Measurements from ENCODE around the gene GRB7. TPM values are rescaled to one million over a fixed set of nuclear protein-coding genes. Genes with fewer than 3 reads are reported as not detected.
"Not testable (repeated sequence)": the region's sequence is repeated elsewhere in the genome, so short reads cannot be mapped to it uniquely, and the experiment has no call there.

GRB7 gene
- total RNA-seq, 1 experiment from 2014 or later, result 1.7 TPM

- DNase-seq (ENCODE audit: extremely low read depth, low read depth), result no peak
Measured at GRCh38 chr17:39750131-39751015, 12.6 kb downstream of the GRB7 start.

- DNase-seq (ENCODE audit: extremely low read depth, low read depth), result no peak
Measured at GRCh38 chr17:39751016-39751543, 13.3 kb downstream of the GRB7 start.

- DNase-seq (ENCODE audit: extremely low read depth, low read depth), result no peak
Measured at GRCh38 chr17:39751637-39752036, 13.9 kb downstream of the GRB7 start.

DNA sequence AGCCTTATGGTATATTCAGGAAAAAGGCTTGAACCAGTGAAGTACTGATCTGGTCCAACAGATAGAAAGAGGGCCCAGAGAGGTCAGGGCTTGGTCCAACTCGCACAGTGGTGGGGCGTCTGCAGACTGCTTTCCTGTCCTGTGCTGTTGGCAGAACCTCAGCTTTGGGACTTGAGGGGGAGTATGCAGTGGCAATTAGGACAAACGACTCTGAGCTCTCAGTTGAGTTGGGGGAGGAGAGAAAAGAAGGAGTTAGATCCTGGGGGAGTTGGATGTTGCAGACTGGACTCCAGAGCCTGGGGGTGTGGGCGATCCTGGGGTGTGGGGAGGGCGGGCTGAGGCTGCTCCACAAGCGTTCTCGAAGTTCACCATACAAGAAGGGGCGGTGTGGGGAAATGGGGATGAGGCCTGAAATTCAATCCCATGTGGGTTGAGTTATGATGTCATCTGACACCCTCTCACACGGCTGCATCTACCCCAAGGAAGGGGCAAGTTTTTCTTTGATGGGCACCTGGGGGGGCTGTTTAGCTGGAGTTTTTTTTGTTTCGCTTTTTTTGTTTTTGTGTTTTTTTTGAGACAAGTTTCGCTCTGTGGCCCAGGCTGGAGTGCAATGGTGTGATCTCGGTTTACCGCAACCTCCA, 14.6 kb downstream of the GRB7 start:
- no peak for DNase-seq (ENCODE audit: extremely low read depth, low read depth)

- DNase-seq (ENCODE audit: extremely low read depth, low read depth), result no peak
Measured at GRCh38 chr17:39753514-39754160, 15.9 kb downstream of the GRB7 start.

DNA sequence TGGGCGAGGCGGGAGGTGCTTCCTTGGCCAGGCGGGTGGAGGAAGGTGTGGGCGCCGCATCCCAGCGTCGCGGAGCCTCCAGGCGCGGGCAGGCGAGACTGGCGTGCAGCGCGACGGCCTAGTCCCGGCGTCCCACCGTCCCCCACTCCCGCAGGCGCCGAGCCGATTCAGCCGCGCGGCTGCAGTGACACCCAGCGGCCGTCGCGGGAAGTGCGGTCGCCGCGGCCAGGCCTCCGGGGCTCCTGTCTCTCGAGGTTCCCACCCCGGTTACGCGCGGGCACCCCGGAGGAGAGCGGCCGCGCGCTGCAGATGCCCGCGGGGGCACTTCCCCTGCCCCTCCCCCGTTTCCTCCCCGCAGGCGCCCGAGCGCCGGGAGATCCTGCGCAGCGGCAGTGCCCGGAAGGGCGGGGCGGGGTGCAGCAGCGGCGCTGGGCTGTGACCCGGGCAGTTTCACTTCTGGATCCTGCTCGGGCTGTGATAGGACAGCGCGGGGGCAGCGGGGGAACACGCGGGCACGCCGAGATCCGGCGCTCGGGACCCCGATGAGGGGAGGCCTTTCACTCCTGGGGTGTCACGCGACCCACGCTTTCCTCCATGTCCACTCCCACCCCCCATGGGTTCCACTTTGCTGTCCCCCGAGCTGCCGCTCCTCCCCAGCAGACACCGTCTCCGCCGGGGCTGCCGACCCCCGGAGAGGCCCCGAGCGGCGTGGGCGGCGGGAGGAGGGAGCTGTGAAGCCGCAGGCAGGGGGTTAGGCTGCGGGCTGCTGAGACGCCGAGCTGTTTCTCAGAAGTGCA, 16.6 kb downstream of the GRB7 start:
- peak; percentile 93 for DNase-seq (ENCODE audit: extremely low read depth, low read depth)

DNA sequence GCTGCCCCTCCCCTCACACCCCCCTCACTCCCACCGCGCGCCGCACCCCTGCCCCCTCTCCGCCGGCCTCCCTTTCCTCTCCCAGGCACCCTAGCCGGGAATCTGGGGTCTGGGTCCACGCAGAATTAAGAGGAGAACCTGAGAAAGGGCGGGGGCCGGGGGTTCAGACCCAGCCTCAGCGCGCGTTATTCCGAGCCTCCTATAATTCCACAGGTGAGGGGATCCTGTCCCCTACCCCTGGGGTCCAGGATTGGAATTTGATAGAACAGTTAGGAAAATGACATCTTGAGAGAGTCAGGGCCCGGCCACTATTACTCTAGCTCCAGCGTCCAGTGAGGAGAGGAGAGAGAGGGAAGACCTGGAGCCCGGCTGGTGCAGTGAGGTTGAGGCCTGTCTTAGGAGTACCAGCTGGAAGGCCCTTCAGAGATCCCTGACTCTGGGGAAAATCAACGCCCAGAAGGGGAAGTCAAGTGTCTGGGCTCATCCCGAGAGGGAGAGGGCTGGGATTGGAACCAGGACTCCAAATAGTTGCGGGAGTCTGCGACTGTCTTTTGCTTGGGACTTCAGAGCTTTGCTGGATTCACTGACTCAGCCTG, 17.3 kb downstream of the GRB7 start:
- no peak for DNase-seq (ENCODE audit: extremely low read depth, low read depth)

- no peak for DNase-seq (ENCODE audit: extremely low read depth, low read depth)
Measured at GRCh38 chr17:39755554-39756379, 18.0 kb downstream of the GRB7 start.

GRCh38 chr17:39756380-39757079, 18.8 kb downstream of the GRB7 start:
- no peak for DNase-seq (ENCODE audit: extremely low read depth, low read depth)

GRCh38 chr17:39757176-39757662, 19.5 kb downstream of the GRB7 start:
- no peak for DNase-seq (ENCODE audit: extremely low read depth, low read depth)

GRCh38 chr17:39757931-39758873, 20.5 kb downstream of the GRB7 start:
- DNase-seq (ENCODE audit: extremely low read depth, low read depth), result no peak

DNA sequence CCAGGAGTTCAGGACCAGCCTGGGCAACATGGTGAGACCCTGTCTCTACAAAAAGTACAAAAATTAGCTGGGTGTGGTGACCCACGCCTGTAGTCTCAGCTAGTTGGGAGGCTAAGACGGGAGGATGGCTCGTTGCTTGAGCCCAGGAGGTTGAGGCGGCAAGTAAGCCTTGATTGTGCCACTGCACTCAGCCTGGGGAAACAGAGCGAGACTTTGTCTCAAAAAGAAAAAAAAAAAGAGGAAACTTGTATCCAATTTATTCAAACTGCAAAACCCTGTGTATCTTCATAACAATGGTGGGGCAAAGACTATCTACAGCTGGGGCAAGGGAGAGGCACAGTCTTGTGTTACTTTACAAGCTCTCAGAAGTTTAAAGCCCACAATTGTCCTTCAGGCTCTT, 21.5 kb downstream of the GRB7 start:
- no peak for DNase-seq (ENCODE audit: extremely low read depth, low read depth)

DNA sequence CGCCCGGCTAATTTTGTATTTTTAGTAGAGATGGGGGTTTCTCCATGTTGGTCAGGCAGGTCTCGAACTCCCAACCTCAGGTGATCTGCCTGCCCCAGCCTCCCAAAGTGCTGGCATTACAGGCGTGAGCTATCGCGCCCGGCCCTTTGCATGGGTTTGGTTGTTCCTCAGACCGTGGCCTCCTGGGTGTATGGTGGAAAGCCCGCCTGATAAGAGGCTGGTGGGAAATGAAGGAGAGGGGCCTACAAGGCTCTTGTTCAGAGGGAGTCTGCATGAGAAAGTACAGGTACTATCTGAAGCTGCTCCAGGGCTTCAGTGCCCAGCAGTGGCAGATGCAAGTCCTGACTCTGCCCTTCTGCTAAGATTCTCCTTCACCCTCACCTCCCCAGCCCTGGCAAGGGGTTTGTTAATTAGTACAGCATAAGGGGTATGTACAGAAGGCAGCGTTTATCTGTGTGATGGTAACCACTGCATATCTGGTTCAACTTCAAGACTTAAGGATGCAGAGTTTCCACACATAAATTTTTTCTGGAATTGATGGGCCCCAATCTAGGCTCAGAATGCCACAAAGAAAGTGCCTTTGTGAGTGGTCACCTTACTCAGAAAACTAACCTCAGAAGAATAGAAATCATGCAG, 24.2 kb downstream of the GRB7 start:
- no peak for DNase-seq (ENCODE audit: extremely low read depth, low read depth)

DNA sequence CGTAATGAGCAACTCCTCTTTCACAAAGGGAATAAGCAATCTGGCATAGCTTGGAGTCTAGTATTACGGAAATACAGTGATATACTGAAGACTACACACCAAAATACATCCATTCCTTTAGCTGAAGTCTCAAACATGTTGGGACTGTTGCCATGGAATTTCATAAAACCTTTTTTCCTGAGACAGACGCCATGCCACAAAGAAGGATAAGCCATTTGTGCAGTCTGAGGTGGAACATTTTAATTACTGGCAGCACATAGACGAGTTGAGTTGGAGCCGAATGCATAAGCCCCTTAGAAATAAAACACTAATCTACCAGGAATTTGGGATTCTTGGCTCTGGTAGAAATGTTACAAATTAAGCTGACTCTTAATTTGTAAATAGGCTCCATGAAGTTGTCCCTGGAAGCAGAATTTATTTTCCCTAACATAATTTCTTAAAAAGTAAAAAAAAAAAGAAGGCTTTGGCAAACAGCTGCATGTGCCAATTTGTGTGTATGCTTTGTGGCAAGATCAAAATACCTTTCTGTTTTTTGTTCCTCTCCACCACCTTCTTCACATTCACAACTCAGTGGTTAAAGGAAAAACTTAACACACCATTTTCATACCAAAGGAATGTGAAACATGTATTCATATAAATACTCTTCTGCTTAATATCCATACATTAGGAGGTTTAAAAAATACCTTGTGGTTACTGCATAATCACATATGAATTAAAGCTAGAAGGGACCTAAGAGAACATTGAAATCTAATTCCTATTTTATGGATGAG, 25.5 kb downstream of the GRB7 start:
- no peak for DNase-seq (ENCODE audit: extremely low read depth, low read depth)

DNA sequence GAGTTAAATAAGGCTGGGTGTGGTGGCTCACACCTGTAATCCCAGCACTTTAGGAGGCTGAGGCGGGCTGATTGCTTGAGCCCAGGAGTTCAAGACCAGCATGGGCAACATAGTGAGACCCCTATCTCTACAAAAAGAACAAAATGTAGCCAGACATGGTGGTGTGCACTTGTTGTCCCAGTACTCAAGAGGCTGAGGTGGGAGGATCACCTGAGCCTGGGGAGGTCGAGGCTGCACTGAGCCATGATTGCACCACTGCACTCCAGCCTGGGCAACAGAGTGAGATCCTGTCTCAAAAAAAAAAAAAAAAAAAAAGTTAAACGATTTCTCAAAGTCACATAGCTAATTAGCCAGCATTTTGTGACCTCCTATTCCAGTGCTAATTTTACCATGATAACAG, 26.4 kb downstream of the GRB7 start:
- not testable (repeated sequence) for DNase-seq (ENCODE audit: extremely low read depth, low read depth)

DNA sequence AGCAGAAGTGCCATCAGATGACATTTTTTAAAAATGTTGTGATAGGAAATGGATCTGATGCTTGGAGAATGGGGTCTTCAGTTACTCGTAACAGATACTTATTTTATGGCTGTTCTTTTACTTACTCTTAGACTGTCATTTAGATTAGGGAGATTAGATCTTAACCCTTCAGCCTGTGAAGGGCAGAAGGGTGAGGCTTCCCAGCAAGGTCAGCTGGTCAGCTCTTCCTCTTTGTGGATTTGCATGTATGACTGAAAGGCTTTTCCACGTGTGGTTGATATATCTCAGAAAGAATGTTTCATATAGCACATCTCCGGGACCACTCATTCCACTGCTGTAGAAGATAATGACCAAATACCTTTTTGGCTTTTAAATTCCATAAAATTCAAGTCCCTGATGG, 27.4 kb downstream of the GRB7 start:
- no peak for DNase-seq (ENCODE audit: extremely low read depth, low read depth)

Data from NCI-H460 (cell line).